Loucy (cell line): ENCODE data around the gene CD72.

Experiments used
- H2AFZ ChIP-seq: fragments of 200-600 bp; sonication (generic); 2 replicates; pipeline ENCODE4 v1.6.0; 2016; ENCODE audit warnings: antibody characterized with exemption, mild to moderate bottlenecking, low read length, moderate library complexity
- H3F3A ChIP-seq: fragments of 200-600 bp; 2 replicates; pipeline ENCODE4 v1.6.0; 2016; ENCODE audit warnings: antibody characterized with exemption, low read depth, mild to moderate bottlenecking
- H3K27me3 ChIP-seq: fragments of 200-600 bp; sonication (generic); 2 replicates; pipeline ENCODE4 v1.6.1; 2014; ENCODE audit warnings: low read length, mild to moderate bottlenecking; ENCODE audit not compliant: insufficient read depth, poor library complexity, severe bottlenecking
- H3K36me3 ChIP-seq: fragments of 200-600 bp; sonication (generic); 2 replicates; pipeline ENCODE4 v1.6.1; 2016; ENCODE audit warnings: low read length; ENCODE audit not compliant: insufficient read depth
- H3K4me1 ChIP-seq: fragments of 200-600 bp; sonication (generic); 2 replicates; pipeline ENCODE4 v1.5.1; 2014; ENCODE audit warnings: low read length, mild to moderate bottlenecking; ENCODE audit not compliant: insufficient read depth, poor library complexity, severe bottlenecking
- H3K4me2 ChIP-seq: fragments of 200-600 bp; sonication (generic); 2 replicates; pipeline ENCODE4 v1.6.0; 2014; ENCODE audit warnings: antibody characterized with exemption, low read length, low read depth, mild to moderate bottlenecking; ENCODE audit not compliant: poor library complexity, severe bottlenecking
- H3K4me3 ChIP-seq: fragments of 200-600 bp; sonication (generic); 2 replicates; pipeline ENCODE4 v1.5.1; 2014; ENCODE audit warnings: low read length, mild to moderate bottlenecking, mixed read lengths; ENCODE audit not compliant: poor library complexity, severe bottlenecking
- H3K79me2 ChIP-seq: fragments of 200-600 bp; sonication (generic); 2 replicates; pipeline ENCODE4 v1.6.1; 2014; ENCODE audit warnings: low read length; ENCODE audit not compliant: insufficient read depth
- H3K9ac ChIP-seq: fragments of 200-600 bp; sonication (generic); 2 replicates; pipeline ENCODE4 v1.6.0; 2014; ENCODE audit warnings: mild to moderate bottlenecking, low read depth, low read length, moderate library complexity; ENCODE audit not compliant: poor library complexity, severe bottlenecking
- H3K9me2 ChIP-seq: fragments of 200-600 bp; sonication (generic); replicated peaks from 2 replicates; pipeline ENCODE4 v1.6.1; 2016; ENCODE audit warnings: low read depth, low read length, mixed read lengths
- H3K9me3 ChIP-seq: fragments of 200-600 bp; sonication (generic); 2 replicates; pipeline ENCODE4 v1.6.1; 2014; ENCODE audit warnings: mild to moderate bottlenecking, antibody characterized with exemption, low read length, low read depth; ENCODE audit not compliant: insufficient read depth
- H4K20me1 ChIP-seq: fragments of 200-600 bp; sonication (generic); 2 replicates; pipeline ENCODE4 v1.6.0; 2014; ENCODE audit warnings: antibody characterized with exemption, low read length, mild to moderate bottlenecking; ENCODE audit not compliant: insufficient read depth, poor library complexity, severe bottlenecking
- EZH2phosphoT487 ChIP-seq: fragments of 200-600 bp; IDR thresholded peaks from 2 replicates; pipeline ENCODE4 v1.6.1; 2018; ENCODE audit warnings: antibody characterized with exemption, mild to moderate bottlenecking, moderate library complexity, borderline replicate concordance
- TF ChIP-seq, protein P1 (sequence below): fragments of 200-600 bp; sonication (generic); conservative IDR thresholded peaks from 2 replicates; pipeline ENCODE4 v1.5.1; 2014; ENCODE audit warnings: mild to moderate bottlenecking, antibody characterized with exemption, low read length

The CD72 gene

DNA sequence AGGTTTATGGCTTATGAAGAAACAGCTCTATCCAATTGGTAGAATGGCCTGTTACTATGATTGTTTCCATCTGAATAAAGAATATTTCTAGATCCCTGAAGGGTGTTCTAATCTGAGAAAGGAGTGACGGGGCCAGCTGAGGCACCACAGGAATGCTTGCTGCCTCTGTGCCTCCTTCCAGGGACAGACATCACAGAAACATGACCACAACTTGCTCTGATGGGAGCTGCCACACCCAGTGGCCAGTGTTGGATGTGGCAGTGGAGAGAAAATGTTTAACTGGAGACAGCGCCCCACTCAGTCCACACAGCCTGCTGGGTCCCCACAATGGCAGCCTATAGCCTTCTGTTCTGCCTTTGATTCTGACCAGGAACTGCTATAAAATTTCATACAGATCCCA is 51.8 kb downstream of the CD72 start:
- no peak for TF ChIP-seq EZH2phosphoT487
- TF ChIP-seq, protein P1, sequence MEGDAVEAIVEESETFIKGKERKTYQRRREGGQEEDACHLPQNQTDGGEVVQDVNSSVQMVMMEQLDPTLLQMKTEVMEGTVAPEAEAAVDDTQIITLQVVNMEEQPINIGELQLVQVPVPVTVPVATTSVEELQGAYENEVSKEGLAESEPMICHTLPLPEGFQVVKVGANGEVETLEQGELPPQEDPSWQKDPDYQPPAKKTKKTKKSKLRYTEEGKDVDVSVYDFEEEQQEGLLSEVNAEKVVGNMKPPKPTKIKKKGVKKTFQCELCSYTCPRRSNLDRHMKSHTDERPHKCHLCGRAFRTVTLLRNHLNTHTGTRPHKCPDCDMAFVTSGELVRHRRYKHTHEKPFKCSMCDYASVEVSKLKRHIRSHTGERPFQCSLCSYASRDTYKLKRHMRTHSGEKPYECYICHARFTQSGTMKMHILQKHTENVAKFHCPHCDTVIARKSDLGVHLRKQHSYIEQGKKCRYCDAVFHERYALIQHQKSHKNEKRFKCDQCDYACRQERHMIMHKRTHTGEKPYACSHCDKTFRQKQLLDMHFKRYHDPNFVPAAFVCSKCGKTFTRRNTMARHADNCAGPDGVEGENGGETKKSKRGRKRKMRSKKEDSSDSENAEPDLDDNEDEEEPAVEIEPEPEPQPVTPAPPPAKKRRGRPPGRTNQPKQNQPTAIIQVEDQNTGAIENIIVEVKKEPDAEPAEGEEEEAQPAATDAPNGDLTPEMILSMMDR = peak; percentile 42
- no peaks in the 10 kb centered on the region for H3K4me1 ChIP-seq
- H3K9me2 ChIP-seq = no peaks in the 10 kb centered on the region
- no peak overlapping the region for H3K4me3 ChIP-seq
- no peak overlapping the region for H3K4me2 ChIP-seq
- no peaks in the 10 kb centered on the region for H3K36me3 ChIP-seq
- no peaks in the 10 kb centered on the region for H4K20me1 ChIP-seq
- no peaks in the 10 kb centered on the region for H3K27me3 ChIP-seq
- H2AFZ ChIP-seq = no peak overlapping the region
- H3K79me2 ChIP-seq = no peaks in the 10 kb centered on the region
- no peaks in the 10 kb centered on the region for H3K9me3 ChIP-seq
- H3F3A ChIP-seq = no peaks in the 10 kb centered on the region
- H3K9ac ChIP-seq = no peak overlapping the region

DNA sequence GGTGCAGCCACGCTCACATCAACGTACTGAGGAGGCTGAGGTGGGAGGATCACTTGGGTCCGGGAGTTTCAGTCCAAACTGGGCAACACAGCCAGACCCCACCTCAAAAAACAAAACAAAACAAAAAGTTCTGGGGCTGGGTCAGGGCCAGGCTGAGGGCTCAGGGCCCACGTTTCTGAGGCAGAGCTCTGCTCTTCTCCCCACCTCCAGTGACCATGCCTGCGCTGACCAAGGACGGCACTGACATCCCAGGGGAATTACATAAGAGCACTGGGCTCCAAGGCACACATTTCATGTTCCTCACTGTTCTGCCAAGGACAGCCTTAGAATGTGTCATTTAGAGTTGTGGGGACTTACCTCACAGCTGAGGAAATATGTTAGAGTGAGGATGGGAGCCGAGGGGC is 53.6 kb downstream of the CD72 start:
- no peak overlapping the region for H3K4me3 ChIP-seq
- H3K9me2 ChIP-seq = no peaks in the 10 kb centered on the region
- no peaks in the 10 kb centered on the region for H4K20me1 ChIP-seq
- no peaks in the 10 kb centered on the region for H3K27me3 ChIP-seq
- no peaks in the 10 kb centered on the region for H3K4me1 ChIP-seq
- TF ChIP-seq, protein P1 = no peak
- no peak for TF ChIP-seq EZH2phosphoT487
- H3K36me3 ChIP-seq = no peaks in the 10 kb centered on the region
- no peak overlapping the region for H3K4me2 ChIP-seq
- H3K79me2 ChIP-seq = no peaks in the 10 kb centered on the region
- no peaks in the 10 kb centered on the region for H3F3A ChIP-seq
- H3K9ac ChIP-seq = no peak overlapping the region
- no peak overlapping the region for H2AFZ ChIP-seq
- no peaks in the 10 kb centered on the region for H3K9me3 ChIP-seq

DNA sequence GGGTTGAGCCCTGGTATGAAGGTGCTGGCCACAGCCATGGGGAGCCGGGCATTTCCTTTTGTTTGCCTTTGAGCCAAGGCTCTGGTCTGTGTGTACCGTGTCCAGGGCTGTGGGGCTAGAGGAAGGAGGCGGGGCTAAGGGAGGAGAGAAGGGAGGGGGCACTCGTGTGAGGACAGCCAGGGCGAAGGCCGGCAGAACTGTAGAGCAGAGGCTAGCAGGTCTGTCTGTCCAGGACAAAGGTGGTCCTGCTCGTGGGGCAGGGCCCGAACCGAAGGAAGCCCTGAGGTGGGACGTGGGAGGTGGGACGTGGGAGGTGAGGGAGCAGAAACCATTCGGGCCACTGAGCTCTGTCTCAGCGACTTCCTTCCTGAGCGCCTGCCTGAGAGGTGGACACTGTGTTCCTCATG is 54.4 kb downstream of the CD72 start:
- H2AFZ ChIP-seq = no peak overlapping the region
- no peaks in the 10 kb centered on the region for H3K79me2 ChIP-seq
- H3K9ac ChIP-seq = no peak overlapping the region

More for the DNA sequence above, 54.4 kb downstream of the CD72 start:
- H3K4me1 ChIP-seq = no peaks in the 10 kb centered on the region
- H4K20me1 ChIP-seq = no peaks in the 10 kb centered on the region
- no peaks in the 10 kb centered on the region for H3F3A ChIP-seq
- H3K27me3 ChIP-seq = no peaks in the 10 kb centered on the region
- no peaks in the 10 kb centered on the region for H3K9me2 ChIP-seq
- H3K36me3 ChIP-seq = no peaks in the 10 kb centered on the region
- no peak overlapping the region for H3K4me3 ChIP-seq
- no peaks in the 10 kb centered on the region for H3K9me3 ChIP-seq
- H3K4me2 ChIP-seq = no peak overlapping the region
- no peak for TF ChIP-seq EZH2phosphoT487
- TF ChIP-seq, protein P1 = no peak
